ENCODE results near the gene PTTG1. TPM values are rescaled to one million over a fixed set of nuclear protein-coding genes. Genes with fewer than 3 reads are reported as not detected.

PTTG1 gene
- total RNA-seq, 1 experiment from 2014 or later = 157 TPM

GRCh38 chr5:160432196-160432595 lies 10.5 kb downstream of the PTTG1 start:
- Mint-ChIP-seq H3K27ac (ENCODE audit: unreplicated experiment) (no peak overlapping the region), H3K9me3 (ENCODE audit: unreplicated experiment) (no peaks in the 10 kb centered on the region), H3K4me1 (ENCODE audit: low read depth, unreplicated experiment) (no peaks in the 10 kb centered on the region), H3K36me3 (ENCODE audit: insufficient read depth, unreplicated experiment) (peaks cover 17% of the 10 kb centered on the region), H3K27me3 (ENCODE audit: insufficient read depth, unreplicated experiment) (no peaks in the 10 kb centered on the region), H3K4me3 (ENCODE audit: unreplicated experiment) (no peak overlapping the region)
- no TSS peak for BruUV-seq (replicated peaks)
- TF ChIP-seq, protein P1, sequence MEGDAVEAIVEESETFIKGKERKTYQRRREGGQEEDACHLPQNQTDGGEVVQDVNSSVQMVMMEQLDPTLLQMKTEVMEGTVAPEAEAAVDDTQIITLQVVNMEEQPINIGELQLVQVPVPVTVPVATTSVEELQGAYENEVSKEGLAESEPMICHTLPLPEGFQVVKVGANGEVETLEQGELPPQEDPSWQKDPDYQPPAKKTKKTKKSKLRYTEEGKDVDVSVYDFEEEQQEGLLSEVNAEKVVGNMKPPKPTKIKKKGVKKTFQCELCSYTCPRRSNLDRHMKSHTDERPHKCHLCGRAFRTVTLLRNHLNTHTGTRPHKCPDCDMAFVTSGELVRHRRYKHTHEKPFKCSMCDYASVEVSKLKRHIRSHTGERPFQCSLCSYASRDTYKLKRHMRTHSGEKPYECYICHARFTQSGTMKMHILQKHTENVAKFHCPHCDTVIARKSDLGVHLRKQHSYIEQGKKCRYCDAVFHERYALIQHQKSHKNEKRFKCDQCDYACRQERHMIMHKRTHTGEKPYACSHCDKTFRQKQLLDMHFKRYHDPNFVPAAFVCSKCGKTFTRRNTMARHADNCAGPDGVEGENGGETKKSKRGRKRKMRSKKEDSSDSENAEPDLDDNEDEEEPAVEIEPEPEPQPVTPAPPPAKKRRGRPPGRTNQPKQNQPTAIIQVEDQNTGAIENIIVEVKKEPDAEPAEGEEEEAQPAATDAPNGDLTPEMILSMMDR (IDR thresholded peaks at IDR 0.05; ENCODE audit: insufficient read depth in 1 of 2, low read depth in 1 of 2, low read length in 1 of 2, severe bottlenecking in 1 of 2, unreplicated experiment in 1 of 2) = no peak
- no peak for DNase-seq
- H3K27me3 ChIP-seq (replicated peaks; ENCODE audit: control insufficient read depth, insufficient read depth, low read length) = no peaks in the 10 kb centered on the region
- no peaks in the 10 kb centered on the region for H3K36me3 ChIP-seq (ENCODE audit: control insufficient read depth, insufficient read depth, low read length)
- ChIA-PET POLR2A (no interaction called here), CTCF (no interaction called here)
- H3K9me3 ChIP-seq = no peaks in the 10 kb centered on the region
- H3K4me1 ChIP-seq = no peaks in the 10 kb centered on the region
- intact Hi-C loops (cut with micrococcal nuclease; ENCODE audit: unreplicated experiment) = loop anchor here (10.0 kb wide), 2 partner anchors 203 to 473 kb away; no protein-coding TSS in a partner anchor
- no peak overlapping the region for H3K4me3 ChIP-seq (ENCODE audit: low read depth, low read length)

DNA sequence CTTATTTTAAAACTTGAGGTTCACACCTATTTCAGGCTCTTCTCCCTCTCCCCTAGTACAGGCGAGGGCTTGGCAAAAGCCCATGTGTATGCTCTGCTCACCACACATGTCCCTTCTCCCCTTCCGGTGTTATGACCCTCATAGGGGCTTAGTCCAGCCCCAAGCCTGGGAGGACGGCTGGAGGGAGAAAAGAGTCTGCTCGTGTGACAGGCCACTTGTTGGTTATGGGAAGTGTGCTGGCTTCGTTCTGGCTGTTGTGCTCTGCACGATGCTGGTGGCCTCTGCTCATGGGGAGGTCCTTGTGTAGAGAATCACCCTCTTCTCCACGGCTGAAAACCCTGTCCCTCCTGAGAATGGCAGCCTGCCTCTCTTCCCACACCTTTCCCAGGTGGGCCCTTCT lies 11.1 kb downstream of the PTTG1 start:
- DNase-seq = no peak
- H3K27ac Mint-ChIP-seq (ENCODE audit: unreplicated experiment) = no peak overlapping the region
- Histone ChIP-seq H3K4me3 (ENCODE audit: low read depth, low read length) (no peak overlapping the region), H3K27me3 (replicated peaks; ENCODE audit: control insufficient read depth, insufficient read depth, low read length) (no peaks in the 10 kb centered on the region), H3K9me3 (no peaks in the 10 kb centered on the region), H3K4me1 (no peaks in the 10 kb centered on the region), H3K36me3 (ENCODE audit: control insufficient read depth, insufficient read depth, low read length) (no peaks in the 10 kb centered on the region)
- POLR2A ChIA-PET = no interaction called here
- no TSS peak for BruUV-seq (replicated peaks)
- H3K4me3 Mint-ChIP-seq (ENCODE audit: unreplicated experiment) = no peak overlapping the region
- CTCF ChIA-PET = no interaction called here
- peaks cover 11% of the 10 kb centered on the region for H3K36me3 Mint-ChIP-seq (ENCODE audit: insufficient read depth, unreplicated experiment)
- TF ChIP-seq, protein P1 (IDR thresholded peaks at IDR 0.05; ENCODE audit: insufficient read depth in 1 of 2, low read depth in 1 of 2, low read length in 1 of 2, severe bottlenecking in 1 of 2, unreplicated experiment in 1 of 2) = no peak
- H3K4me1 Mint-ChIP-seq (ENCODE audit: low read depth, unreplicated experiment) = no peaks in the 10 kb centered on the region
- intact Hi-C loops (cut with micrococcal nuclease; ENCODE audit: unreplicated experiment) = loop anchor here (10.0 kb wide), 2 partner anchors 202 to 472 kb away; no protein-coding TSS in a partner anchor
- no peaks in the 10 kb centered on the region for H3K9me3 Mint-ChIP-seq (ENCODE audit: unreplicated experiment)
- H3K27me3 Mint-ChIP-seq (ENCODE audit: insufficient read depth, unreplicated experiment) = no peaks in the 10 kb centered on the region

DNA sequence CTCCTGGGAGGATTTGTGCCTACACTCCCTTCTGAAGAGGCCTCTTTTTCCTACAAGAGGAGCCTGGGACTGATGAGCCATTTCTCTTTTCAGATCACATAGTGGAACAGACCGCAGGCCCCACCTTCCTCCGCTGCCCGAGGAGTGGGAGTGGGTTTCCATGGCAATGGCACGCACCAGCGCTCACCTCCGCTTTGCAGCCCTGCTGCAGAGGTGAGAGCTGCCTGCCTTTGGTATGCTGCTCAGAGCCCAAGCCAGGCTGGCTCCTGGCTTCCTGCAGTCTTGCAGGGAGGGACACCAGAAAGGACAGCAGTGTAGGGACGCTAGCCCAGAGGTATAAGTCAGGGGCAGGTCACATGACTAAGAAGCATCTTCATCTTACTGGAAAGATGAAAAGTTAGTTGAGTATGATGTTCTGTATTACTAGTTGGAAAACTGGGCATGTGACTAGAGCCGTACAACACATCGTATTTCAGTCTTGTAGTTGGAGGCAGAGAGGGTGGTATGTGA lies 12.4 kb downstream of the PTTG1 start:
- intact Hi-C loops (cut with micrococcal nuclease; ENCODE audit: unreplicated experiment) = loop anchor here (10.0 kb wide), 2 partner anchors 201 to 471 kb away; no protein-coding TSS in a partner anchor
- ChIA-PET POLR2A (no interaction called here), CTCF (no interaction called here)
- no peaks in the 10 kb centered on the region for H3K27me3 ChIP-seq (replicated peaks; ENCODE audit: control insufficient read depth, insufficient read depth, low read length)
- Mint-ChIP-seq H3K27me3 (ENCODE audit: insufficient read depth, unreplicated experiment) (no peaks in the 10 kb centered on the region), H3K4me1 (ENCODE audit: low read depth, unreplicated experiment) (peaks cover 6% of the 10 kb centered on the region), H3K4me3 (ENCODE audit: unreplicated experiment) (no peak overlapping the region), H3K9me3 (ENCODE audit: unreplicated experiment) (no peaks in the 10 kb centered on the region), H3K27ac (ENCODE audit: unreplicated experiment) (no peak overlapping the region), H3K36me3 (ENCODE audit: insufficient read depth, unreplicated experiment) (no peaks in the 10 kb centered on the region)
- no peak overlapping the region for H3K4me3 ChIP-seq (ENCODE audit: low read depth, low read length)
- no TSS peak for BruUV-seq (replicated peaks)
- TF ChIP-seq, protein P1 (IDR thresholded peaks at IDR 0.05; ENCODE audit: insufficient read depth in 1 of 2, low read depth in 1 of 2, low read length in 1 of 2, severe bottlenecking in 1 of 2, unreplicated experiment in 1 of 2) = no peak
- no peaks in the 10 kb centered on the region for H3K36me3 ChIP-seq (ENCODE audit: control insufficient read depth, insufficient read depth, low read length)
- no peaks in the 10 kb centered on the region; the same call in 1 of the 2 replicates for H3K4me1 ChIP-seq
- DNase-seq = no peak
- H3K9me3 ChIP-seq = no peaks in the 10 kb centered on the region

All from Caco-2 (cell line).